Thoracic aorta (tissue), 2 donors: Measurements from ENCODE around the gene RYR1. TPM values are rescaled to one million over a fixed set of nuclear protein-coding genes. Genes with fewer than 3 reads are reported as not detected.
A peak's percentile ranks its signal among the peaks of the same experiment; 100 is the strongest.
"Not testable (repeated sequence)": the region's sequence is repeated elsewhere in the genome, so short reads cannot be mapped to it uniquely, and the experiment has no call there.

Experiments used
- ATAC-seq: fragments of 150-250 bp; one replicate; pipeline ENCODE4 v1.8.0; 2017; ENCODE audit warnings: low read depth; ENCODE audit not compliant: insufficient number of reproducible peaks, low FRiP score
- DNase-seq: peaks from one replicate; pipeline ENCODE4 v3.0.0-alpha.2; 2020; ENCODE audit warnings: low spot score
- H3K27ac ChIP-seq, 2 donors: fragments of 200-600 bp; sonication (generic); 1 replicate in 1 of 2; 2 replicates in 1 of 2; pipeline ENCODE4 v1.5.1; 2016; ENCODE audit warnings: mild to moderate bottlenecking in 2 of 2, moderate library complexity in 2 of 2
- H3K27me3 ChIP-seq: fragments of 200-600 bp; sonication (generic); replicated peaks from 2 replicates; pipeline ENCODE4 v1.6.0; 2016; ENCODE audit warnings: mild to moderate bottlenecking; ENCODE audit not compliant: insufficient read depth
- H3K36me3 ChIP-seq: fragments of 200-600 bp; sonication (generic); one replicate; pipeline ENCODE4 v1.5.1; 2016
- H3K4me1 ChIP-seq, 2 donors: fragments of 200-600 bp; sonication (generic); 1 replicate in 1 of 2; 2 replicates in 1 of 2; pipeline versions ENCODE4 v1.5.1 to v1.6.0; 2016; ENCODE audit warnings: low read depth in 2 of 2, mild to moderate bottlenecking in 1 of 2; ENCODE audit not compliant: control insufficient read depth in 1 of 2
- H3K4me3 ChIP-seq: fragments of 200-600 bp; sonication (generic); 2 replicates; pipeline ENCODE4 v1.5.1; 2016; ENCODE audit warnings: mild to moderate bottlenecking
- H3K9me3 ChIP-seq: fragments of 200-600 bp; sonication (generic); 2 replicates; pipeline ENCODE4 v1.5.1; 2016
- total RNA-seq, 2 donors: library from RNA; depleted of rRNA; stranded (reverse); fragments of >200 nt; gene quantifications; one replicate each; pipeline versions ENCODE4 v1.1.0 to v1.2.3, GENCODE V29; 2016
- TF ChIP-seq, protein P1 (sequence below): fragments of 200-600 bp; sonication (generic); IDR thresholded peaks from one replicate; pipeline ENCODE4 v1.5.1; 2019; ENCODE audit warnings: antibody characterized with exemption

The RYR1 gene
- total RNA-seq, 2 donors from 2014 or later: 3.8 to 4.3 TPM

DNA sequence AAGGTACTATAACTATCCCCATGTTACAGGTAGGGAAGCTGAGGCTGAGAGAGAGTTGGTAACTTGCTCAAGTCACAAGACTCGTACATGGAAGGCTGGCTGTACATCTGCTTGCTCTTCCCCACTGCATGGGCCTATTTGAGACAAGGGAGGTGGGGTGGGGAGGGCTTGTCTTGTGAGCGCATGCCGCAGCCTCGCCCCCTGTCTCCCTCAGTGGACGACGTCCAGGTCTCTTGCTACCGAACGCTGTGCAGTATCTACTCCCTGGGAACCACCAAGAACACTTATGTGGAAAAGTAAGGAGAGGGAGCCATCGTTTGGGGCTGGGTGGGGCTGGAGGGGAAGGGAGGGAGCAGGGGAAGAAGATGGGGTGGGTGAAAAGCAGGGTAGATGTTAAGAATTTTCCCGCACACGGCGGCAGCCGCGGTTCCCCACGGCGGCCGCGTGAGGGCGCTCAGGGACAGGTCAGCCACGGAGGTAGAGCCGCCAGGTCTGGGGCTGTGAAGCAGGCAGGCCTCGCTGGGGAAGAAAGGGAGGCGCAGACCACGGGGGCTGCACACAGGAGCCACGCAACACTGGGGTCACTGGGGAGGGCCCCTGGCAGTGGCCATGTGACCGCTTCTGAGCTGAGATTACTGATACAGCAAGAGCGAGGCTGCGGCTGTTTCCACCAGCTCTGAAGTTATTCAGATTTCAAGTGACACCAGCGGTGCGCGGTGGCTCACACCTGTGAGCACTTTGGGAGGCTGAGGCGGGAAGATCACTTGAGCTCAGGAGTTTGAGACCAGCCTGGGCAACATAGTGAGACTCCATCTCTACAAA, 81.5 kb downstream of the RYR1 start:
- ATAC-seq (no peak), DNase-seq (no peak)
- TF ChIP-seq, protein P1, sequence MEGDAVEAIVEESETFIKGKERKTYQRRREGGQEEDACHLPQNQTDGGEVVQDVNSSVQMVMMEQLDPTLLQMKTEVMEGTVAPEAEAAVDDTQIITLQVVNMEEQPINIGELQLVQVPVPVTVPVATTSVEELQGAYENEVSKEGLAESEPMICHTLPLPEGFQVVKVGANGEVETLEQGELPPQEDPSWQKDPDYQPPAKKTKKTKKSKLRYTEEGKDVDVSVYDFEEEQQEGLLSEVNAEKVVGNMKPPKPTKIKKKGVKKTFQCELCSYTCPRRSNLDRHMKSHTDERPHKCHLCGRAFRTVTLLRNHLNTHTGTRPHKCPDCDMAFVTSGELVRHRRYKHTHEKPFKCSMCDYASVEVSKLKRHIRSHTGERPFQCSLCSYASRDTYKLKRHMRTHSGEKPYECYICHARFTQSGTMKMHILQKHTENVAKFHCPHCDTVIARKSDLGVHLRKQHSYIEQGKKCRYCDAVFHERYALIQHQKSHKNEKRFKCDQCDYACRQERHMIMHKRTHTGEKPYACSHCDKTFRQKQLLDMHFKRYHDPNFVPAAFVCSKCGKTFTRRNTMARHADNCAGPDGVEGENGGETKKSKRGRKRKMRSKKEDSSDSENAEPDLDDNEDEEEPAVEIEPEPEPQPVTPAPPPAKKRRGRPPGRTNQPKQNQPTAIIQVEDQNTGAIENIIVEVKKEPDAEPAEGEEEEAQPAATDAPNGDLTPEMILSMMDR: peak; percentile 89
- Histone ChIP-seq H3K36me3 (no peaks in the 10 kb centered on the region), H3K27me3 (no peaks in the 10 kb centered on the region), H3K4me3 (peak overlapping the region; percentile 14), H3K27ac (no peak overlapping the region), H3K4me1 (peaks cover 3 to 8% of the 10 kb centered on the region in 2 donors), H3K9me3 (no peaks in the 10 kb centered on the region)

DNA sequence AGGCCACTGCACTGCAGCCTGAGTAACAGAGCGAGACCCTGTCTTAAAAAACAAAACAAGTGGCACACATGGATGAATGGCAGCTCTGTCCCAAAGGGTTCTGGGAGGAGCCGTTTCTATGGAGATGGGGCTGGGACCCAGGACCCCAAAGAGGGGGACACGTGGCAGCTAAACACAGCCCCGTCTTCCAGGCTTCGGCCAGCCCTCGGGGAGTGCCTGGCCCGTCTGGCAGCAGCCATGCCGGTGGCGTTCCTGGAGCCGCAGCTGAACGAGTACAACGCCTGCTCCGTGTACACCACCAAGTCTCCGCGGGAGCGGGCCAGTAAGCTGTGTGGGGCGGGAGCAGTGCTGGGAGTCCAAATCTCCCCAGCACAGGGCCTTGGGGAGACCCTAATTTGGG, 82.4 kb downstream of the RYR1 start:
- DNase-seq (no peak), ATAC-seq (no peak)
- Histone ChIP-seq H3K4me3 (no peak overlapping the region), H3K4me1 (peaks cover 3 to 8% of the 10 kb centered on the region in 2 donors), H3K36me3 (no peaks in the 10 kb centered on the region), H3K27ac (no peak overlapping the region), H3K27me3 (no peaks in the 10 kb centered on the region), H3K9me3 (no peaks in the 10 kb centered on the region)
- TF ChIP-seq, protein P1: no peak

DNA sequence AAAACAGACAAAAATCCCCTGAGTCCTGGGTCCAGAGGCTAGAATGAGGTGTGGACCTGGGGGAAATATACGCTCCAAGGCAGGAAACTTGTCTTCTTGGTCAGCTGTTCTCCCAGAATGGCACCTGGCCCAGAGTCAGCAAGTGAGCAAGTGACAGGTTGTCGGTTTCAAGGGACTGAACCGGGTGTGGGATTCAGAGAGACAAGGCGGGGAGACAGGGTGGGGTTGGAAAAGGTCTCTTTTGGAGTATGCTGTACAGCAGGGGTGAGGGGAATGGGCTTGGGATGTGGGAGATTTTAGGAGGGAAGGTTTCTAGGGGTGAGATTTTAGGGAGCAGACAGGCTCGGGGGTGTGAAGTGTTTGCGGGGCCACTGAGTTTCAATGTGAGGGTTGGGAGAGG, 83.3 kb downstream of the RYR1 start:
- Histone ChIP-seq H3K36me3 (no peaks in the 10 kb centered on the region), H3K4me3 (no peak overlapping the region), H3K27me3 (no peaks in the 10 kb centered on the region), H3K27ac (no peak overlapping the region), H3K4me1 (peaks cover 3 to 8% of the 10 kb centered on the region in 2 donors), H3K9me3 (no peaks in the 10 kb centered on the region)
- DNase-seq (no peak), ATAC-seq (no peak)
- TF ChIP-seq, protein P1: no peak

DNA sequence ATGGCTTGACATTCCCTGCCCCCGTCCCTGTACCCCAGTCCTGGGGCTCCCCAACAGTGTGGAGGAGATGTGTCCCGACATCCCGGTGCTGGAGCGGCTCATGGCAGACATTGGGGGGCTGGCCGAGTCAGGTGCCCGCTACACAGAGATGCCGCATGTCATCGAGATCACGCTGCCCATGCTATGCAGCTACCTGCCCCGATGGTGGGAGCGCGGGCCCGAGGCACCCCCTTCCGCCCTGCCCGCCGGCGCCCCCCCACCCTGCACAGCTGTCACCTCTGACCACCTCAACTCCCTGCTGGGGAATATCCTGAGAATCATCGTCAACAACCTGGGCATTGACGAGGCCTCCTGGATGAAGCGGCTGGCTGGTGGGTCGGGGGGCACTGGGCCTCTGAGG, 83.8 kb downstream of the RYR1 start:
- no peak overlapping the region for H3K4me3 ChIP-seq
- H3K27ac ChIP-seq: no peak overlapping the region
- H3K4me1 ChIP-seq: peaks cover 3 to 8% of the 10 kb centered on the region in 2 donors
- H3K36me3 ChIP-seq: no peaks in the 10 kb centered on the region
- DNase-seq (no peak), ATAC-seq (no peak)
- no peaks in the 10 kb centered on the region for H3K9me3 ChIP-seq
- H3K27me3 ChIP-seq: no peaks in the 10 kb centered on the region
- TF ChIP-seq, protein P1: no peak

DNA sequence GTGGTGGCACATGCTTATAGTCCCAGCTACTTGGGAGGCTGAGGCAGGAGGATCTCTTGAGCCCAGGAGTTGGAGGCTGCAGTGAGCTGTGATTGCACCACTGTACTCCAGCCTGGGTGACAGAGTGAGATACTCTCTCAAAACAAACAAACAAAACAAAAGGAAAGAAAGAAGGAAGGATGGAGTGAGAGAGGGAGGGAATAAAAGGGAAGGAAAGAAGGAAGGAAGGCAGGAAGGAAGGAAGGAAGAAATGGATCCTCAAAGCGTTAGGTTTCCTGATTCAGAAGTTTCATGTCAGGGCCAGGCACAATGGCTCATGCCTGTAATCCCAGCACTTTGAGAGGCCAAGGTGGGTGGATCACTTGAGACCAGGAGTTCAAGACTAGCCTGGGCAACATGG, 84.5 kb downstream of the RYR1 start:
- not testable (repeated sequence) for DNase-seq, H3K27me3 ChIP-seq, H3K27ac ChIP-seq, H3K4me3 ChIP-seq, H3K36me3 ChIP-seq, H3K4me1 ChIP-seq, ATAC-seq, H3K9me3 ChIP-seq
